VCaP (cell line): ENCODE measurements around the gene TTC14.

Experiments used
- H3K27ac ChIP-seq: fragments of 450-650 bp; 2 replicates; pipeline ENCODE4 v1.5.1; 2017
- TF ChIP-seq, protein P1 (sequence below): fragments of 450-650 bp; conservative IDR thresholded peaks from 2 replicates; pipeline ENCODE4 v1.5.1; 2017; ENCODE audit warnings: mild to moderate bottlenecking, moderate library complexity

Gene TTC14

DNA sequence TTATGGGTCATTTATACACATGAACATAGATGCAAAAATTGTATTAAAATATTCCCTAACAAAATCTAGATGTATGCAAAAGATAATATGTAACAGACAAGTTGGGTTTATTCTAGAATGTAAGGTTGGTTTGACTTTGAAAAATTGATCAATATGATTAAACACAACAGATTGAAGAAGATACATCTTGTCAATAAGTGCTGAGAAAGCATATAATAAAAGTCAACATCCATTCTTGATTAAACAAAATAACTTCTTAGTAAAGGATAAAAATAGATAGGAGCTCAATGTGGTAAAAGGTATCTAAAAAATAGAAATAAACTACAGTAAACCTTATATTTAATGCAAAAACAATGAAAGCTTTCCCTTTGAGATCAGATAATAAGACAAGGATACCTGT, 39.0 kb downstream of the TTC14 start:
- no peak overlapping the region for H3K27ac ChIP-seq
- TF ChIP-seq, protein P1, sequence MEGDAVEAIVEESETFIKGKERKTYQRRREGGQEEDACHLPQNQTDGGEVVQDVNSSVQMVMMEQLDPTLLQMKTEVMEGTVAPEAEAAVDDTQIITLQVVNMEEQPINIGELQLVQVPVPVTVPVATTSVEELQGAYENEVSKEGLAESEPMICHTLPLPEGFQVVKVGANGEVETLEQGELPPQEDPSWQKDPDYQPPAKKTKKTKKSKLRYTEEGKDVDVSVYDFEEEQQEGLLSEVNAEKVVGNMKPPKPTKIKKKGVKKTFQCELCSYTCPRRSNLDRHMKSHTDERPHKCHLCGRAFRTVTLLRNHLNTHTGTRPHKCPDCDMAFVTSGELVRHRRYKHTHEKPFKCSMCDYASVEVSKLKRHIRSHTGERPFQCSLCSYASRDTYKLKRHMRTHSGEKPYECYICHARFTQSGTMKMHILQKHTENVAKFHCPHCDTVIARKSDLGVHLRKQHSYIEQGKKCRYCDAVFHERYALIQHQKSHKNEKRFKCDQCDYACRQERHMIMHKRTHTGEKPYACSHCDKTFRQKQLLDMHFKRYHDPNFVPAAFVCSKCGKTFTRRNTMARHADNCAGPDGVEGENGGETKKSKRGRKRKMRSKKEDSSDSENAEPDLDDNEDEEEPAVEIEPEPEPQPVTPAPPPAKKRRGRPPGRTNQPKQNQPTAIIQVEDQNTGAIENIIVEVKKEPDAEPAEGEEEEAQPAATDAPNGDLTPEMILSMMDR: no peak

- no peak overlapping the region for H3K27ac ChIP-seq
- TF ChIP-seq, protein P1: peak; percentile 45
These were observed 44.3 kb downstream of the TTC14 start for GRCh38 chr3:180646187-180646790.

GRCh38 chr3:180656406-180656805, 54.4 kb downstream of the TTC14 start:
- no peak overlapping the region for H3K27ac ChIP-seq
- TF ChIP-seq, protein P1: no peak

GRCh38 chr3:180657094-180657493, 55.1 kb downstream of the TTC14 start:
- TF ChIP-seq, protein P1: no peak
- H3K27ac ChIP-seq: no peak overlapping the region
